NCI-H128 (cell line): Measurements from ENCODE around the gene DAPK2.

Source experiments
- DNase-seq: peaks from one replicate; lab custom pipeline; 2025; ENCODE audit not compliant: unreplicated experiment; lab: John Stamatoyannopoulos, UW

Gene DAPK2

GRCh38 chr15:63944681-63944955, 101.7 kb downstream of the DAPK2 start:
- DNase-seq = no peak

GRCh38 chr15:63943829-63944680, 102.2 kb downstream of the DAPK2 start:
- DNase-seq = no peak

- no peak for DNase-seq
Measured at GRCh38 chr15:63942486-63943365, 103.6 kb downstream of the DAPK2 start.

GRCh38 chr15:63941698-63942465, 104.4 kb downstream of the DAPK2 start:
- no peak for DNase-seq

GRCh38 chr15:63940966-63941620, 105.2 kb downstream of the DAPK2 start:
- no peak for DNase-seq

- no peak for DNase-seq
Measured at GRCh38 chr15:63939531-63940130, 106.7 kb downstream of the DAPK2 start.

GRCh38 chr15:63938486-63939061, 107.7 kb downstream of the DAPK2 start:
- no peak for DNase-seq

- DNase-seq = no peak
Measured at GRCh38 chr15:63933522-63933921, 112.8 kb downstream of the DAPK2 start.

GRCh38 chr15:63931556-63931955, 114.7 kb downstream of the DAPK2 start:
- DNase-seq = no peak

GRCh38 chr15:63930034-63930433, 116.3 kb downstream of the DAPK2 start:
- DNase-seq = no peak

GRCh38 chr15:63928185-63928842, 118.0 kb downstream of the DAPK2 start:
- no peak for DNase-seq

- no peak for DNase-seq
Measured at GRCh38 chr15:63923993-63924950, 122.0 kb downstream of the DAPK2 start.

- no peak for DNase-seq
Measured at GRCh38 chr15:63922916-63923315, 123.4 kb downstream of the DAPK2 start.

- DNase-seq = no peak
Measured at GRCh38 chr15:63922261-63922904, 123.9 kb downstream of the DAPK2 start.

GRCh38 chr15:63920504-63921175, 125.6 kb downstream of the DAPK2 start:
- no peak for DNase-seq

GRCh38 chr15:63918901-63919348, 127.4 kb downstream of the DAPK2 start:
- no peak for DNase-seq

- DNase-seq = no peak
Measured at GRCh38 chr15:63918317-63918672, 128.0 kb downstream of the DAPK2 start.
